Measurements from ENCODE around the gene NCOA1.

- TF ChIP-seq POLR2A (IDR thresholded peaks at IDR 0.05) (no peak), CTCF (IDR thresholded peaks at IDR 0.05) (no peak), EP300 (IDR thresholded peaks at IDR 0.05) (no peak)
Observed at GRCh38 chr2:24747299-24747698, 256.2 kb downstream of the NCOA1 start.

Data from gastroesophageal sphincter (tissue), 3 donors.